MCF 10A (cell line): Measurements from ENCODE around the gene VPS26C. TPM values are rescaled to one million over a fixed set of nuclear protein-coding genes. Genes with fewer than 3 reads are reported as not detected.

Source experiments
- BruUV-seq: library from RNA; stranded (reverse); fragments of 400-500 nt; replicated peaks from 2 replicates; lab custom pipeline; 2021; lab: Mats Ljungman, UMichigan
- CTCF ChIA-PET: fragments of 300-600 bp; sonication (Branson Sonifier 250); formaldehyde crosslinking; extraction: SDS; loops from one replicate; lab custom pipeline; 2021; ENCODE audit warnings: antibody characterized with exemption, inconsistent platforms; lab: Yijun Ruan, JAX
- POLR2A ChIA-PET: fragments of 300-600, 350-650 bp; sonication (Branson Sonifier 250); formaldehyde crosslinking; extraction: SDS; loops from one replicate; lab custom pipeline; 2020; ENCODE audit warnings: antibody characterized with exemption, inconsistent platforms; lab: Yijun Ruan, JAX
- DNase-seq: peaks from one replicate; pipeline ENCODE4 v3.0.0-alpha.2; 2018; ENCODE audit not compliant: unreplicated experiment
- H3K27ac Mint-ChIP-seq: one replicate; pipeline ENCODE4 v1.8.0; 2022; ENCODE audit warnings: mild to moderate bottlenecking, low read depth, mixed read lengths; ENCODE audit not compliant: unreplicated experiment
- H3K27me3 Mint-ChIP-seq: one replicate; pipeline ENCODE4 v1.8.0; 2022; ENCODE audit warnings: mixed read lengths; ENCODE audit not compliant: insufficient read depth, unreplicated experiment
- H3K36me3 Mint-ChIP-seq: one replicate; pipeline ENCODE4 v1.8.0; 2022; ENCODE audit warnings: mild to moderate bottlenecking, moderate library complexity, mixed read lengths; ENCODE audit not compliant: insufficient read depth, unreplicated experiment
- H3K4me1 Mint-ChIP-seq: one replicate; pipeline ENCODE4 v1.8.0; 2022; ENCODE audit warnings: mixed read lengths; ENCODE audit not compliant: insufficient read depth, unreplicated experiment
- H3K4me3 Mint-ChIP-seq: one replicate; pipeline ENCODE4 v1.8.0; 2022; ENCODE audit warnings: mild to moderate bottlenecking, moderate library complexity, mixed read lengths; ENCODE audit not compliant: unreplicated experiment
- H3K9me3 Mint-ChIP-seq: one replicate; pipeline ENCODE4 v1.8.0; 2022; ENCODE audit warnings: mixed read lengths; ENCODE audit not compliant: unreplicated experiment
- CTCF ChIP-seq: fragments of 200-600 bp; IDR thresholded peaks from one replicate; pipeline ENCODE4 v1.8.0; 2022; ENCODE audit warnings: antibody characterized with exemption, mild to moderate bottlenecking; ENCODE audit not compliant: unreplicated experiment
- intact Hi-C: fragments of 100-400 bp; cut with micrococcal nuclease; formaldehyde crosslinking; loops from 2 replicates; pipeline ENCODE4 v1.14.1; 2022
- total RNA-seq: library from RNA; stranded (reverse); gene quantifications from 2 replicates; pipeline ENCODE4 v1.2.3, GENCODE V29; 2022

VPS26C gene
- total RNA-seq, 1 experiment from 2014 or later = 38.5 TPM

GRCh38 chr21:37199057-37199924, 67.8 kb downstream of the VPS26C start:
- ChIA-PET CTCF (interaction anchor here (0.7 kb wide), 1 partner anchor 1197 kb away, joined by 3 read pairs; no protein-coding TSS in a partner anchor), POLR2A (no interaction called here)
- no TSS peak for BruUV-seq
- DNase-seq = peak; percentile 41
- peaks cover 5% of the 10 kb centered on the region for H3K4me1 Mint-ChIP-seq
- peak overlapping the region; percentile 63 for H3K27ac Mint-ChIP-seq
- no peaks in the 10 kb centered on the region for H3K27me3 Mint-ChIP-seq
- H3K9me3 Mint-ChIP-seq = no peaks in the 10 kb centered on the region
- no peak overlapping the region for H3K4me3 Mint-ChIP-seq
- H3K36me3 Mint-ChIP-seq = peaks cover 66% of the 10 kb centered on the region
- no peak for TF ChIP-seq CTCF
- intact Hi-C loops = no loop called here

DNA sequence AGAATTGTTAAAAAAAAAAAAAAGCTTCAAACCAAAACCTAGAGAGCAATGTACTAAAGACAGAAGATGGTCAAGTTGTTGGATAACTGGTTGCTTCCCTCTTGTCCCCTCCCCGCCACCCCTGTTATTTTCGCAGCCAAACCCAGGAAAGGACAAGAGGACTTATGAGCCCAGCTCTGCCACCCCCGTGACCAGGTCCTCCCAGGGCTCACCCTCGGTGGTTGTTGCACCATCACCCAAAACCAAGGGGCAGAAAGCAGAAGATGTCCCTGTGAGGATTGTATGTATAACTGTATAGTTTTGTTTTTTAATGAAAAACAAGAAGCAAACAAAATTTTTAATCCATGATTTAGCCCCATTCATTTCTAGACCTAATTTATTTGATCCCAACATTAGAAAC, 69.4 kb downstream of the VPS26C start:
- Mint-ChIP-seq H3K4me1 (peaks cover 5% of the 10 kb centered on the region), H3K36me3 (peaks cover 61% of the 10 kb centered on the region), H3K27me3 (no peaks in the 10 kb centered on the region), H3K9me3 (no peaks in the 10 kb centered on the region), H3K27ac (no peak overlapping the region), H3K4me3 (no peak overlapping the region)
- intact Hi-C loops = no loop called here
- ChIA-PET CTCF (no interaction called here), POLR2A (interaction anchor here (0.6 kb wide), 1 partner anchor 93 kb away, joined by 3 read pairs; no protein-coding TSS in a partner anchor)
- BruUV-seq = no TSS peak
- no peak for DNase-seq
- no peak for TF ChIP-seq CTCF

- Mint-ChIP-seq H3K36me3 (peaks cover 61% of the 10 kb centered on the region), H3K4me1 (peaks cover 5% of the 10 kb centered on the region), H3K27me3 (no peaks in the 10 kb centered on the region), H3K27ac (no peak overlapping the region), H3K9me3 (no peaks in the 10 kb centered on the region), H3K4me3 (no peak overlapping the region)
- no peak for DNase-seq
- TF ChIP-seq CTCF = no peak
- no TSS peak for BruUV-seq
- CTCF ChIA-PET = interaction anchor here (0.6 kb wide), 1 partner anchor 975 kb away, joined by 3 read pairs; no protein-coding TSS in a partner anchor
- POLR2A ChIA-PET = interaction anchor here (0.7 kb wide), 1 partner anchor 45 kb away, joined by 3 read pairs; no protein-coding TSS in a partner anchor
- intact Hi-C loops = no loop called here
Measured at GRCh38 chr21:37196847-37197246, 70.3 kb downstream of the VPS26C start.

DNA sequence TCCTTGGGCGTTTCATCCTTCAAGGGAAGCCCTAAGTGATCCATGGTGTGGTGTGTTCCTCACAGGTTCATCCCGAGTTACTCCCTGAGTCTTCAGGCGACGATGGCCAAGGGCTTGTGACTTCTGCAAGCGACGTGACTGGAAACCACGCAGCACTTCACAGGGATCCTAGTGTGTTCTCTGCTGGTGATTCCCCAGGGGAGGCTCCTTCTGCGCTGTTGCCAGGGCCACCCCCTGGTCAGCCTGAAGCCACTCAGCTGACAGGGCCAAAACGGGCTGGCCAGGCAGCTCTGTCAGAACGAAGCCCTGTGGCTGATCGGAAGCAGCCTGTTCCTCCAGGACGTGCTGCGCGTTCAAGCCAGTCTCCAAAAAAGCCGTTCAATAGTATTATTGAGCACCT, 71.5 kb downstream of the VPS26C start:
- Mint-ChIP-seq H3K9me3 (no peaks in the 10 kb centered on the region), H3K27ac (no peak overlapping the region), H3K36me3 (peaks cover 67% of the 10 kb centered on the region), H3K4me1 (peaks cover 5% of the 10 kb centered on the region), H3K27me3 (no peaks in the 10 kb centered on the region), H3K4me3 (no peak overlapping the region)
- intact Hi-C loops = no loop called here
- no peak for DNase-seq
- ChIA-PET POLR2A (no interaction called here), CTCF (no interaction called here)
- no peak for TF ChIP-seq CTCF
- no TSS peak for BruUV-seq
